ENCODE measurements around the gene HESX1. TPM values are rescaled to one million over a fixed set of nuclear protein-coding genes. Genes with fewer than 3 reads are reported as not detected.

HESX1 gene
- total and polyA plus RNA-seq, 2 of the 13 experiments (the other 11 are each of a cell fraction or from before 2014, with no cell fraction given) = 0.57 to 0.75 TPM

DNA sequence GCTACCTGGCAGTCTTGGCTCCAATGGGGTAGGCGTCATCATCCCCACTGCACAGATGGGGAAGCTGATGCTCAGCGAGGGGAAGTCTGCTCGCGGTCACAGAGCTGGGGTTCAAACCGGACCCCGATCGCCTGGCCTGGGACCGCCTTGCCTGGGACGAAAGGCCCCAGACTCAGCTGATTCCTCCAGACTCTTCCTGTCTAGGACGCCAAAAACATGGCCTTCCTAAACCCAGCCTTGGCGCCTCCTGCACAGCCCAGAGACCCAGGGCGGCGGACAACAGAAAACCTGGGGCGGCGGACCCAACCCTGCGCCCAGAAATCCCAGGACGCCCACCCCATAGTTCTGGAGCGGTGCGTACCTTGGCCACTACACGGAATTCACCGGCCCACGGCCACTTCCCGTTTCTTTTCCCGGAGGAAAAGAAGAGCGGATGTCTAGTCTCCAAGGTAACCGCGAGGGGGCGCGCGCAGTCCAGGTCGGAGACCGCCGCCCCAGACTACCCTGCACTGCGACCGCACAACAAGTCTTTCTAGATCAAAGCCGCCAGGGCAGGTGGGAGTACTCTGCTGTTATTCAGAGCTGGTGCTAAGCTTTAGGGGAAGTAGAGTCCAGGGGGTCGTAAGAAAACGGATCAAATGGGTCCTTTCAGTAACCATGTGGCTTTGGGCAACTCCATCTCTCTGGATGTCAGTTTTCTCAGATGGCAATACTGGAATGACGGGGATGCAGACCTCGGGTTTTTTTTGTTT, 29.7 kb downstream of the HESX1 start (continued):
- TF ChIP-seq ZNF407 (CRISPR knock-in tag; IDR thresholded peaks at IDR 0.05; ENCODE audit: not compliant biosample characterization) = no peak
- TF ChIP-seq ZNF124 (CRISPR knock-in tag; IDR thresholded peaks at IDR 0.05) = no peak; the same call in 1 of the 2 replicates
- no peak for TF ChIP-seq KDM1A (CRISPR knock-in tag; IDR thresholded peaks at IDR 0.05)
- peak; percentile 79; the same call in 1 of the 2 replicates for TF ChIP-seq ZFP91 (CRISPR knock-in tag; IDR thresholded peaks at IDR 0.05; ENCODE audit: borderline replicate concordance)
- TF ChIP-seq TP53 (CRISPR knock-in tag; conservative IDR thresholded peaks at IDR 0.05) = no peak
- no peak for TF ChIP-seq HNF1A (IDR thresholded peaks at IDR 0.05; ENCODE audit: low read depth)
- no peak for TF ChIP-seq HNF1A (CRISPR knock-in tag; IDR thresholded peaks at IDR 0.05; ENCODE audit: borderline replicate concordance)
- no peak for TF ChIP-seq ZNF572 (CRISPR knock-in tag; IDR thresholded peaks at IDR 0.05)
- peak; percentile 65 for TF ChIP-seq GABPB1 (CRISPR knock-in tag; IDR thresholded peaks at IDR 0.05)
- peak; percentile 48; the same call in 1 of the 2 replicates for TF ChIP-seq ZNF501 (CRISPR knock-in tag; IDR thresholded peaks at IDR 0.05)
- TF ChIP-seq TCF7L2 (IDR thresholded peaks at IDR 0.05; ENCODE audit: low read depth, low read length) = no peak
- TF ChIP-seq GFI1 (CRISPR knock-in tag; IDR thresholded peaks at IDR 0.05; ENCODE audit: borderline replicate concordance) = no peak
- TF ChIP-seq ZNF556 (CRISPR knock-in tag; IDR thresholded peaks at IDR 0.05; ENCODE audit: borderline replicate concordance) = no peak
- TF ChIP-seq ZNF570 (CRISPR knock-in tag; IDR thresholded peaks at IDR 0.05; ENCODE audit: borderline replicate concordance) = no peak
- TF ChIP-seq NR2C2 (CRISPR knock-in tag; IDR thresholded peaks at IDR 0.05; ENCODE audit: borderline replicate concordance) = no peak
